Mesendoderm (in vitro differentiated cells): ENCODE results near the gene ARHGAP42.

ENCODE experiments used
- DNase-seq: peaks from one replicate; pipeline ENCODE4 v3.0.0; 2013
- H2AK5ac ChIP-seq: 2 replicates; pipeline ENCODE4 v1.6.1; 2013; ENCODE audit warnings: low read length, inconsistent platforms
- H2BK120ac ChIP-seq: 2 replicates; pipeline ENCODE4 v1.6.1; 2013; ENCODE audit warnings: low read depth, mild to moderate bottlenecking, low read length, moderate library complexity, mixed read lengths
- H2BK15ac ChIP-seq: replicated peaks from 2 replicates; pipeline ENCODE4 v1.6.1; 2013; ENCODE audit warnings: low read depth, mild to moderate bottlenecking, moderate library complexity
- H2BK5ac ChIP-seq: 2 replicates; pipeline ENCODE4 v1.6.1; 2013; ENCODE audit warnings: low read length, inconsistent platforms
- H3K18ac ChIP-seq: 2 replicates; pipeline ENCODE4 v1.6.1; 2013; ENCODE audit warnings: mild to moderate bottlenecking, low read length, mixed read lengths
- H3K23ac ChIP-seq: one replicate; pipeline ENCODE4 v1.6.1; 2013; ENCODE audit warnings: low read length
- H3K27ac ChIP-seq: 2 replicates; pipeline ENCODE4 v1.5.1; 2013; ENCODE audit warnings: low read depth, mild to moderate bottlenecking, inconsistent platforms, low read length, moderate library complexity
- H3K27me3 ChIP-seq: 2 replicates; pipeline ENCODE4 v1.6.1; 2013; ENCODE audit warnings: low read length, control low read depth, mild to moderate bottlenecking, inconsistent platforms; ENCODE audit not compliant: insufficient read depth, poor library complexity
- H3K36me3 ChIP-seq: 2 replicates; pipeline ENCODE4 v1.6.1; 2013; ENCODE audit warnings: low read length, inconsistent platforms; ENCODE audit not compliant: control insufficient read depth, insufficient read depth
- H3K4ac ChIP-seq: one replicate; pipeline ENCODE4 v1.6.1; 2013; ENCODE audit warnings: low read depth, mild to moderate bottlenecking, low read length, moderate library complexity
- H3K4me1 ChIP-seq: 2 replicates; pipeline ENCODE4 v1.6.1; 2013; ENCODE audit warnings: low read depth, low read length, inconsistent platforms; ENCODE audit not compliant: control insufficient read depth
- H3K4me2 ChIP-seq: 2 replicates; pipeline ENCODE4 v1.6.1; 2013; ENCODE audit warnings: low read length
- H3K4me3 ChIP-seq: 2 replicates; pipeline ENCODE4 v1.5.1; 2013; ENCODE audit warnings: mild to moderate bottlenecking, low read length
- H3K56ac ChIP-seq: one replicate; pipeline ENCODE4 v1.6.1; 2013; ENCODE audit warnings: low read length
- H3K79me1 ChIP-seq: 2 replicates; pipeline ENCODE4 v1.6.1; 2013; ENCODE audit warnings: low read length, inconsistent platforms
- H3K79me2 ChIP-seq: 2 replicates; pipeline ENCODE4 v1.6.1; 2013; ENCODE audit warnings: mild to moderate bottlenecking, low read length; ENCODE audit not compliant: control insufficient read depth, insufficient read depth
- H3K9ac ChIP-seq: 2 replicates; pipeline ENCODE4 v1.6.1; 2013; ENCODE audit warnings: low read length, inconsistent platforms
- H4K5ac ChIP-seq: one replicate; pipeline ENCODE4 v1.6.1; 2013; ENCODE audit warnings: low read length
- H4K8ac ChIP-seq: one replicate; pipeline ENCODE4 v1.6.1; 2013; ENCODE audit warnings: low read depth, mild to moderate bottlenecking, control low read depth, low read length, moderate library complexity
- WGBS: extraction: QIAGEN DNeasy Blood & Tissue Kit; methylation state at CpG from one replicate; pipeline ENCODE4 v1.1.7; 2013; ENCODE audit warnings: low lambda C conversion rate, missing lambda C conversion rate; ENCODE audit not compliant: insufficient coverage; ENCODE audit errors: extremely low coverage; 5-methylcytosine and 5-hydroxymethylcytosine counted together

ARHGAP42 gene

DNA sequence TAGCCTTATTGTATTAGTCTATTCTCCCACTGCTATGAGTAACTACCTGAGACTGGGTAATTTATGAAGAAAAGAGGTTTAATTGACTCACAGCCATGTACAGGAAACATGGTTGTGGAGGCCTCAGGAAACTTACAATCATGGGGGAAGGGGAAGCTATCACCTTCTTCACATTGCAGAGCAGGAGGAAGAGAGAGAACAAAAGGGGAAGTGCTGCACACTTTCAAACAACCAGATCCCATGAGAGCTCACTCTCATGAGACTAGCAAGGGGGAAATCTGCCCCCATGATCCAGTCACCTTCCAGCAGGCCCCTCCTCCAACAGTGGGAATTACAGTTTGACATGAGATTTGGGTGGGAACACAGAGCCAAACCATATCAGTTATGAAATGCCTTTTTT, 179.4 kb downstream of the ARHGAP42 start:
- no peak overlapping the region for H3K4me3 ChIP-seq
- no peaks in the 10 kb centered on the region for H3K79me2 ChIP-seq
- H3K4me1 ChIP-seq: peaks cover 2% of the 10 kb centered on the region
- no peaks in the 10 kb centered on the region for H3K27me3 ChIP-seq
- H3K23ac ChIP-seq: no peak overlapping the region
- H3K79me1 ChIP-seq: no peaks in the 10 kb centered on the region
- H2BK120ac ChIP-seq: no peak overlapping the region
- no peak overlapping the region for H3K4ac ChIP-seq
- H3K27ac ChIP-seq: no peak overlapping the region
- H2AK5ac ChIP-seq: no peak overlapping the region
- H3K56ac ChIP-seq: no peak overlapping the region
- no peaks in the 10 kb centered on the region for H3K36me3 ChIP-seq
- H3K9ac ChIP-seq: no peak overlapping the region
- H3K18ac ChIP-seq: no peak overlapping the region
- H4K8ac ChIP-seq: no peak overlapping the region
- no peak overlapping the region for H3K4me2 ChIP-seq
- no peak for DNase-seq
- H4K5ac ChIP-seq: no peak overlapping the region
- H2BK15ac ChIP-seq: no peak overlapping the region
- no peak overlapping the region for H2BK5ac ChIP-seq

DNA sequence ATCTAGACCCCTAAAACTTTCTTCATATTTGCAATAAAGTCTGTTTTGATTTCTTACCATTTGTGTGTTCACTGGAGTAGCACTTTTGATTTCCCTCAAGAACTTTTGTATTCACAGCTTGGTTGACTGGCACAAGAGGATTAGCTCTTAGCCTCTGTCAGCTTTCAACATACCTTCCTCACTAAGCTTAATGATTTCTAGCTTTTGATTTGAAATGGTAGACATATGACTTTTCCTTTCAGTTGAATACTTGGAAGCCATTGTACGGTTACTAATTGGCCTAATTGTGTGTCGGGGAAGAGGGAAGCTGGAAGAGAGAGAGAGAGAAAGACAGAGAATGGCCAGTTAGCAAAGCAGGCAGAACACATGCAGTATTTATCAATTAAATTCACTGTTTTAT, 180.5 kb downstream of the ARHGAP42 start:
- Histone ChIP-seq H3K27me3 (no peaks in the 10 kb centered on the region), H2BK5ac (no peak overlapping the region), H3K56ac (no peak overlapping the region), H3K23ac (no peak overlapping the region), H3K4me2 (no peak overlapping the region), H4K5ac (no peak overlapping the region), H2BK120ac (no peak overlapping the region), H3K4ac (no peak overlapping the region), H3K79me1 (no peaks in the 10 kb centered on the region), H3K79me2 (no peaks in the 10 kb centered on the region), H3K36me3 (no peaks in the 10 kb centered on the region), H3K4me1 (peaks cover 2% of the 10 kb centered on the region), H4K8ac (no peak overlapping the region), H2AK5ac (no peak overlapping the region), H2BK15ac (no peak overlapping the region), H3K27ac (no peak overlapping the region), H3K9ac (no peak overlapping the region), H3K4me3 (no peak overlapping the region), H3K18ac (peak overlapping the region; percentile 5)
- no CpG with 5 or more reads among the region's 2 CpGs for WGBS
- DNase-seq: no peak

DNA sequence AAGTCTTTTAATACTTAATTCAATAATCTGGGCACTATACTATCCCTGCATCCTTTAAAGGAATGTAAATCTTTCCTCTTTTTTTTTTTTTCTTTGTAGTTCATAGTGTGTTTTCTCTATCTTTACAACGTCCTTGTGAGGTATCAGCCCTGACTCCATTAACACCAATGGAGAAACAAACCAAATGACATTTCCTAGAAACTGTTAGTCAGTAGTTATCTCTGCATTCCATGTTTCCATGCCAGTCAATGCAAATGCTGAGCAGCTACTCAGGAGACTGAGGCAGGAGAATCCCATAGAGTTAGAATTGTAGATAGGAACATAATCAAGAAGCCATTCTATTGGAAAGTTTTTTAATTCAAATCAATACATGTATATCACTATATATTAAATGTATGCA, 182.2 kb downstream of the ARHGAP42 start:
- no peak overlapping the region for H2AK5ac ChIP-seq
- H3K4me2 ChIP-seq: no peak overlapping the region
- no peak overlapping the region for H4K5ac ChIP-seq
- H3K18ac ChIP-seq: no peak overlapping the region
- no peaks in the 10 kb centered on the region for H3K79me2 ChIP-seq
- H3K27me3 ChIP-seq: no peaks in the 10 kb centered on the region
- no peak overlapping the region for H3K56ac ChIP-seq
- no peak overlapping the region for H4K8ac ChIP-seq
- H3K4ac ChIP-seq: no peak overlapping the region
- no peak overlapping the region for H3K9ac ChIP-seq
- no peak overlapping the region for H2BK120ac ChIP-seq
- H2BK5ac ChIP-seq: no peak overlapping the region
- no peaks in the 10 kb centered on the region for H3K36me3 ChIP-seq
- peak; percentile 50 for DNase-seq
- no peaks in the 10 kb centered on the region for H3K79me1 ChIP-seq
- WGBS: no CpG with 5 or more reads among the region's 1 CpG
- H3K4me3 ChIP-seq: no peak overlapping the region
- no peak overlapping the region for H2BK15ac ChIP-seq
- H3K27ac ChIP-seq: no peak overlapping the region
- no peak overlapping the region for H3K23ac ChIP-seq
- peaks cover 3% of the 10 kb centered on the region for H3K4me1 ChIP-seq

DNA sequence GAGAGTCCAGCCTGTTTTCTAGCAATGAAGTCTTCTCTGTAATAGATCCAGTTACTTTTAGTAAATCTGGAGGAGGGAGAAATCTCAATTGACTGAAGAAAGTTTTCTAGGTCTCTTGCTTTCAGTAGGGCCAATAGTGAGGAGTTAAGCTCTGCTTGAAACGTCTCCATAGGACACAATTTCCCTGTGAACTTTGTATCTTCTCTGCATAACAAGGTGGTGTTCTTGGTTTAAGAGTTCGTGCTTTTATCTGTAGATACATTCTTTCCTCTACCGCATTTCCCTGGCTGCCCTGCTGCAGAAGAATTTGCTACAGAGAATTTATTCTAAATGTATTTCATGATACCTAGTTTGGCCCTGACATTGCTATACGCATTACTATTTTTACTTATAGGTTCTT, 183.1 kb downstream of the ARHGAP42 start:
- H3K23ac ChIP-seq: no peak overlapping the region
- H2BK15ac ChIP-seq: no peak overlapping the region
- H3K27ac ChIP-seq: no peak overlapping the region
- no peak overlapping the region for H2AK5ac ChIP-seq
- H3K4me2 ChIP-seq: no peak overlapping the region
- no peak overlapping the region for H3K4me3 ChIP-seq
- no peak overlapping the region for H4K8ac ChIP-seq
- H3K9ac ChIP-seq: no peak overlapping the region
- H3K56ac ChIP-seq: no peak overlapping the region
- H2BK5ac ChIP-seq: no peak overlapping the region
- DNase-seq: no peak
- no peaks in the 10 kb centered on the region for H3K79me1 ChIP-seq
- no peak overlapping the region for H4K5ac ChIP-seq
- H3K79me2 ChIP-seq: no peaks in the 10 kb centered on the region
- no peak overlapping the region for H3K4ac ChIP-seq
- H3K27me3 ChIP-seq: no peaks in the 10 kb centered on the region
- WGBS: no CpG with 5 or more reads among the region's 4 CpGs
- H3K36me3 ChIP-seq: no peaks in the 10 kb centered on the region
- H3K4me1 ChIP-seq: peaks cover 6% of the 10 kb centered on the region
- peak overlapping the region; percentile 80 for H3K18ac ChIP-seq
- H2BK120ac ChIP-seq: no peak overlapping the region

DNA sequence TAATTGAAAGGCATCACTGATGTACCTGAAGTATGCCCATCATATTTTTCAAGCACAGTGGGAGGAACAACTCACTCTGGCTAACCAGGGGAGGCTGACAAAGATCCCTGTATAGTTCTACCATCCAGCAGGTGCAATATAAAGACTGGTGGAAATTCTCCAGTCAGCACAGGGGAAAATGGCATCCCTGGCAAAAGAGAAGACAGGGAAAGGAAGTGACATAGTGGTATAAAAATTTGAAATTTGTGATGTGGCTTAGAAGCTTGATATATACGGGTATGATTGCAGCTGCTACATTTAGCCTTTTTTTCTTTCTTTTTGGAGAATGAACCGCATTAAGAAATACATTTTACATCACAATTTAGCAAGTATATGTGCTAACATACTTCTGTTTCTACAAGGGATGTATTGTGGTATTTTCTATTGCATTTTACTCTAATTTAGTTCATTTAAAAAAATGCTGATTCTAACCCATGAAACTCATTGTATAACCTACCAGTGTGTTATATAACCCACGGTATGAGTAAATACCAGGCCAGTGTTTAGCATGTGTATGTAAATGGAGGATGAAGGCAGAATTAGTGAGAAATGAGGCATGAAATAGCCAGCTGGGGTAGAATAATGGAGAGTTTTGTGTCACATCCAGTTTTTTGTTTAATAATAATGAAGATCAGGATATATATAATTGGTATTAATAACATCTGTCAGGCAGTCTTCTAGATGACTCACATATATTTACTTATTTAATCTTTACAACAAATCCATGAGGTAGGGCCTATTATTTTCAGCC, 186.1 kb downstream of the ARHGAP42 start:
- Histone ChIP-seq H2BK5ac (no peak overlapping the region), H3K18ac (no peak overlapping the region), H3K4me3 (no peak overlapping the region), H2BK120ac (no peak overlapping the region), H3K4me2 (no peak overlapping the region), H3K36me3 (no peaks in the 10 kb centered on the region), H3K79me2 (no peaks in the 10 kb centered on the region), H2BK15ac (peak overlapping the region; percentile 19), H3K4ac (no peak overlapping the region), H3K27me3 (no peaks in the 10 kb centered on the region), H3K9ac (no peak overlapping the region), H2AK5ac (no peak overlapping the region), H3K79me1 (peaks cover 1% of the 10 kb centered on the region), H4K5ac (no peak overlapping the region), H4K8ac (no peak overlapping the region), H3K27ac (no peak overlapping the region), H3K4me1 (peaks cover 8% of the 10 kb centered on the region), H3K23ac (no peak overlapping the region), H3K56ac (no peak overlapping the region)
- WGBS: no CpG with 5 or more reads among the region's 3 CpGs
- no peak for DNase-seq

DNA sequence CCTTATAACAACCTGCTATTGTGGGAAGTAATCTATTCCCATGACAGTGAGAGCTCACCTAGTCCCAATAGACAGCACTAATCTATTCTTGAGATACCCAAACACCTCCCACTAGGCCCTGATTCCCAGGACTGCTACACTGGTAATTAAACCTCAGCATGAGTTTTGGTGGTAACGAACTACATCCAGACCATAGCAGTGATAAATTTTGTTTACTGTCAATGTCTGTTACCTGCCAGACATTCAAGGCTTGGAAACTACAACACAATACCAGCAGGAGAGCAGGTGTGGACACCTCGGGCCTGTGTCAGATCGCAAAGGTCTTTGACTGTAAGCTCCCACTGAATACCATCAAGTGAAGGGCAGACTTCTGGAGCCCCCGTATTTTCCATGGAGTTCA, 187.1 kb downstream of the ARHGAP42 start:
- Histone ChIP-seq H3K27me3 (no peaks in the 10 kb centered on the region), H3K4me2 (no peak overlapping the region), H3K4me3 (no peak overlapping the region), H3K18ac (peak overlapping the region; percentile 16), H4K8ac (no peak overlapping the region), H3K23ac (no peak overlapping the region), H2BK120ac (no peak overlapping the region), H3K79me1 (peaks cover 1% of the 10 kb centered on the region), H3K4me1 (peaks cover 8% of the 10 kb centered on the region), H2AK5ac (no peak overlapping the region), H4K5ac (no peak overlapping the region), H3K27ac (peak overlapping the region; percentile 77), H3K79me2 (no peaks in the 10 kb centered on the region), H2BK15ac (no peak overlapping the region), H3K56ac (no peak overlapping the region), H3K9ac (no peak overlapping the region), H3K36me3 (no peaks in the 10 kb centered on the region), H2BK5ac (no peak overlapping the region), H3K4ac (peak overlapping the region; percentile 7)
- no CpG with 5 or more reads among the region's 4 CpGs for WGBS
- DNase-seq: peak; percentile 78
